GM18909 (cell line): ENCODE data around the gene ABTB2.

ENCODE experiments used
- ATAC-seq: cut with Tn5 transposase; IDR thresholded peaks from one replicate; pipeline ENCODE4 v1.9.1; 2021; ENCODE audit warnings: mild to moderate bottlenecking; ENCODE audit not compliant: unreplicated experiment, poor library complexity

Gene ABTB2

DNA sequence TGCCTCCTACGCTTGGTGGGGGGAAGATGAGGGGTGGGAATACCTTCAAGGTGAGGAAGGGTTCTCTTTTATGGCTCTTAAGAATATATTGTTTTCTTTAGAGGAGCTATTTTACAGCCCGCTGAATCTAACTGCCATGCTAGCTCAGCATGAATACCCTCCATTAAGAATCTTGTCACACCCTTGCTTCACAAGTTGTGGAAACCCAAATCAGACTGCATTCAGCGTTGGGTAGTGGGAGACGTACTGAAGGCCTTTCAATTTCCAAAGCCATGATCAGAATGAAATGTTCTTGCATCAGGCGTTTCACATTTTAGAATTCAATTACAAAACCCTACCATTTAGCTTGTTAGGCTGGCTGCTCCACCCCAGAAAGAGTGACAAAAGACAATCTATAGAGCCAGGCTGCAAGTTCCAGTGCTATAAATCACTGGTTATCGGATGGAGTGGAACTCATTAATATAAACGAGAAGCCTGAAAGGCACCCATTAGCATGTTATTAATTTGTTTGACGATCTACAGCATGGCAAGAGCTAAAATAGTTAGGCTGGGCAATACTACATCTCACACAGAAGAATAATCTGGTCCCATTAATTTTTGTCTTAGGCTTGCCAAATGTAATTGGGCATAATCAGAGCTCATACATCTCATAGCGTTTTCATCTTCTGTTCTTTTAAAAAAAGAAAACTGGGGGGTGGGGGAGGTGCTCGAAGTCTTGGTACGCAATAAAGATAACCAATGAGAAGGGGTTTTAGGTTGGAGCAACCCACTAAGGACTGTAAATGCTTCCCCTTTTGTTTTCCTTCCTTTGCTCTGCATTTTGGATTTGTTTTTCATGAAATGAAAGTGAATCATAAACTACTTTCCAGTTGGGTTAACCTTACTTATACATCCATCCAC lies 57.5 kb downstream of the ABTB2 start:
- no peak for ATAC-seq

DNA sequence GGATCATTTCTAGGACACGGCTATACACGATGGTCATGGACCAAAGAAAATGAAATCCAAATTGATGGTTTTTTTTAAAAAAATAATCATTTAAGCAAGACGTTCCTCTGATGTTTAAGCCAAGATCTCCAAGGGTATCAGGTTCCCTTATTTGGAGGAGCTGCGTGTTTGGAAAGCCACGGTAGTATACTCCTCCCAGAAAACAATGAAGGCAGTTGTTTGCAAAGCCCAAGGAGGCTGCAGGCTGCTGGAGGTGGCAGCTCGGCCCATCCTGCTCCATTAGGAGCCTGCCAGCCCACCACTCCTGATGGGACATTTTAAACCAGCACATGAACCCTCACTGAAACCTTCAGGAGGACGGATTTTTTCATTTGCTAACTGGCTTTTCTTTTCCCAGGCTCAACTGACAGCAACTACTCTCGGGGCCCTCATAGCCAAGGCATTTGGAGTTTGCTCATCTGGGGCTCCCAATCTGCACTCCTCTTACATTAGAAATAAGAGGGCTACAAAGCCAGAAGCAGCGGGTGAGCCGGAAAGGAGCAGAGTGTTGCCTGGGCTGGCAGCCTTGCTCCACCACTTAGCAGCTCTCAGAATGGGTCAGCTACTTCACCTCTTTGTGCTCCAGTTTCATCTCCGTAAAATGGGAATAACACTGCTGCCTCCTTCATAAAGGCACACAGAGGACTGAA lies 58.4 kb downstream of the ABTB2 start:
- no peak for ATAC-seq

DNA sequence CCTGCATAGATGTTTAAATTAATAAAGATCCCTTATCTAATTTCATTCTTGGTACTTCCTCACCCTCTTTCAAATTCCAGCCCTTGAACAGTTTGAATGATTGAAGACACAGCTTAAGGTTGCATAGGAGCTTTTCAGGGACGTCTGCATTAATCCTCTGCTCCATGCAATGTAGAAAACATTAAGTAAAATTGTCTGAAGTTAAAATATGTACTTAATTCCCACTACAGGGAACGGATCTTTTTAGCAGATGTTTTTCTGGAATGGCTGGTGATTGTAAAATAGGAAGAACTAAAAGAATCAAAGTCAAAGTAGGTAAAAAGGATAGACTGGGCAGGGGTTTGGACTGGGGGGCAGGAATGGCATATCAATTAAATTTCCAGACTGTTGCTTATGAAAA lies 58.9 kb downstream of the ABTB2 start:
- no peak for ATAC-seq

DNA sequence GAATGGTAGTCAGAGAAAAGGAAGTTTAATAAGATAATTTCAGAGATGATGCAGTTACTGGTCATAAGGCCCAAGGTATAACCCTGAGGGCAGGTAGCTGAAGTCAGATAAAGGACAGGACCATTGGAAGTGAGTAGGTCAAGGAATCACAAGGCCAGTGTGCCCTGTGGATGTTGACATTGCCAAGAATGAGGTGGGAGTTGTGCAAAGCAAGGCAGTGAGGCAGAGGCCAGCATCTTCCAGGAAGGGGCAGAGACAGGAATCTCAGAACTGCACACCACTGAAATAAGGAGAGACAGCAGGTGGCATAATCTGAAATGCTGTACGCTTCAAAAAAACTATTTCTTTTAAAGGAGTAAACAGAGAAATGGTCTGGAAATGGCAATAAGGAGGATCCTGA lies 61.4 kb downstream of the ABTB2 start:
- ATAC-seq: no peak

DNA sequence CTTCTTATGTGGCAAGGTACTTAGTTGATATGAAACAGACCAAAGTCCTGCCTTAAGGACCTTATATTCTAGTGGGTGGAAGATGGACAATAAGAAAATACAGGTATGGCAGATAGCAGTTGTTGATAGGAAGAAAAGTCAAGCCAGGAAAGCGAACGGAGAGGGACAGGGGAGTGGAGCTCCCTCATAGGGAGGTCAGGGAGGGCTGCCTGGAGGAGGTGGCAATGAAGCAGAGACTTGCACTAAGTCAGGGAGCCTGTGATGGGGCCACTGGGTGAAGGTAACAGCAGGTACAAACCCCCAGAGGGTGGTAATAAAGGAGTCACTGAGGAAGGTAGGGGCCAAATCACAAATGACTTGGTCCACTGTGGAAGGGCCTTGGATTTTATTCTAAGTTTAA lies 65.3 kb downstream of the ABTB2 start:
- ATAC-seq: no peak

DNA sequence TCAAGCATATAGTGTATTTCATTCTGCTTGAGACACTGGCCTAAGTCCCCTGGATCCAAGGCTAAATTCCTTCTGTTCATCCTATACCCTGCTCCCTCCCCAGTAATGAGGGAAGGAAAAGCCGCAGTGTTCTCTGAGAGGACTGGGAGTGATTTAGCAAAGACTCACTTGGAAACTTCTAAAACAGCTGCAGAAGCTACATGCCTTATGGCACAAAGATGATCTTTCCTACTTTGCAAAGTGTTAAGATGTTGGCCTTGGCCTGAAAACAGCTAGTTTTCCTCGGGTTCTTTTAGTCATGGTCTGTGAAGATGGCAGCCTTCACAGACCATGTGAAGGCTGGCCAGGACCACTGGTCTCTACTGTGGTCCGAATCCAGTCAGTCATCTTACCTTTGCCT lies 65.7 kb downstream of the ABTB2 start:
- ATAC-seq: no peak

DNA sequence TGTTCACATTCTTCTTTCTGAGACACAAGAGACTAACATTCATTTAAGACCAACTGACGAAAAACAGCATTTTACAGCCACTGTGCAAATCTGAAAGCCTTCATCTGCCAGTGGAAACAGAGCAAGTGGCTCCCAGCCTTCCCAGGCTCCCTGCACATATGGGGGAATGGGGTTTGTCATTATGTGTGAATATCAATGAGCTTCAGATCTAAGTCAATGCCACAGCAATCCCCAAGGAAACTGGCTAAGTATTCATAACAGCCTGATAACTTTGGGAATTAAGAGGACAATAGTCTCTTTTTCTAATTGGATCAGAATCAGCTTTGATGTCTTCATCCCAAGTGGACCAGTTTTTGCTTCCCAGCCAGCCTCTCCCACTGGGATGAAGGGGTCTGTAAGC lies 66.9 kb downstream of the ABTB2 start:
- ATAC-seq: no peak

DNA sequence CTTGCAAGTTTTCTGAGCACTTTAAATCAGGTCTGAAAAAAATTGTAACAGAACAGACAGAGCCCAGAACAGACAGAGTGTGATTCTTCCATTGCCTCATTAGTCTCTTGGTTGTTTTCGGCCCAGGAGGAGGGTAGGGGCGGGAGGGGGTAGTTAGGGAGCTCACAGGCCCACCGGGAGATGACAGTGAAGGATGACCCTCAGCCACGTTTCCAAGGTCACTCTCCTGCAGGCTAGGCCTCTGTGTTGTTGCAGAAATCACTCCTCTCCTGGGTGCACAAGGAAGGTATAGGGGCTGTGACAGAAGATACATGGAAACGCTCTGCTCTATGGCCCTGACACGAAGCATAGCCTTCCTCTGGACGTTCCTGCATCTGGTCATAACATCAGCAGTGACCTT lies 69.3 kb downstream of the ABTB2 start:
- no peak for ATAC-seq

DNA sequence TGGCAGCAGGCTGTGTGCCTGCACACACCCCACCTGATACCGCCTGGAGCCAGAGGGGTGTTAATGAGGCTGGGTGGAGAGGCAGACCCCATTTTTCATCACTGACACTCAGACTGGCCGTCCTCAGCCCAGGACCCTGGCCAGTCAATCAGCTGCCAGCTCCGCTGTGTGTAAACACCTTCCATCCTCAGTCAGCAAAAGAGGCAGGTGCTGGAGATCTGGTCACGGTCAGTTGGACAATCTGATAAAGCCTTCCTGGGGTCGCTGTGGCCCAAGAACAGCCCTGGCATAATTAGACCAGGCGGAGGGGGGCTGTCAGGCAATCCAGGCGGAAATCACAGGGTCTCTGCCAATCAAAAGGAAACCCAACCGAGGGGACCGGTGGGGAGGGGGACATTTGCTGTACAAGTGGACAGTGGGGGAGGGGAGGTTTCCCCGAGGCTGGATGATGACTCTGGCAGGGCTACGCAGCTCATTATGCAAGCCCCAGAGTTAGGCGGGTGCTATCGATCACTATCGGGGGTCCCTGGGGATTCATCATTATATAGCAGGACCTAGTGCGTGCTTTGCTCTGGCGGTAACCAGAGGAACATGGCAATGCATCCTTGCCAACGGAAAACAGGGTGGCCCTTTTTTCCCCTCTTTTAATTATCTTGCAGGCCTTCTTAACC lies 72.9 kb downstream of the ABTB2 start:
- no peak for ATAC-seq

DNA sequence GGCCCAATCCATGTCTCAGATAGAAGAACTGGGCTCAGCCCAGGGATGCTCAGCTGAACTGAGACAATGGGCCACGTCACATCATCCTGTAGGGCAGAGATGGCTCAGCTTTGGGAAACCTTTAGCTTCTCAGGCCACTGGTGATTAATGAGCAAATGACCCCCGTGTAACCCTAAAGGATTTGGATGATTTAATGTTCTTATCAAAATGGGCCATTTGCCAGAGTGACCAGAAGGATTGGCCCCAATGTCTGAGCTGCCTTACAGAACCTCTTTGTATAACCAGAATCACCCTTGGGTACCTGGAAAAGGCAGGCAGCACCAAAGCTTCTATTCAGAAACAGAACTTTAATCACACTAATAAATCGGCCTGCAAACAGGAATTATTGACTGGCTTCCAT lies 73.7 kb downstream of the ABTB2 start:
- no peak for ATAC-seq

DNA sequence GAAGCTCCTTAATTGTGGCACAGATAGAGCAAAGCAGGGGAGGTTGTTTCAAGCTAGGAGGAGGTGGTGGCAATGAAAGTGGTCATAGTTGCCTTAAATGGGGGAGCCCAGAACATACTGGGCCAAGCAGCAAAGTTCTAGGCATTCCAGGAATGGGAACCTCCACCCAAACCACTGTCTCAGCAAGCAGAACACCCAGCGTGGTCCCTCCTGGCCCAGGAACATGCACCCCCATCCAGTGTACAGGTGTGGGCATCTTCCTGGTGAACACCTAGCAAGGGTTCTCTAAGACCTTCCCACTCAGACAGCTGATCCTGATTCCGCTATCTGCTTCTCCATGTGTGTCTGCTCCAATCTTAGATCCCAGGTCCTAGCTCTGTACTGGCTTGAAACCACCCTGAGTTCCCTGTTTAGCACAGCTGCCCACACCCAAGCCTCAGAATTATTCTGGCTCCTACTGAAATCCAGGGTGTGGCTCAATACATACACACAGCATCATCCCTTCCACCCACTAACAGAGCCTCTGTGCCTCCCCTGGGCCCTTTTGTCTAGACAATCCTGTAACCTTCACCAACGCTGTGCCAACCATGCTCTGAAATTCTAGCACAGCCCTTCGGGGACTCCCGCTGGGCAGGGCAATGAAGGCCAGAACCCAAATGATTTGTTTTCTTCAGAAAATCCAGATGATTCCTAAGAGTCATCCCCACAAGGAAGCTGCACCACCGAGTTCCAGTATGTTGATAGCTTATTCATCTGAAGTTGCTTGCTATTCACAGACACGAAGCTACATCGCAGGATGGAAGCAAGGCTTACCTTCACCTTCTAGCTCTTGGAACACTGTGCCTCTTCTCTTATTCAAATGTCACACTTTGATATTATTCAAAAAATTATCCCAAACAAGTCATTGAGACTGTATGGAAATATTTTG lies 76.6 kb downstream of the ABTB2 start:
- no peak for ATAC-seq

DNA sequence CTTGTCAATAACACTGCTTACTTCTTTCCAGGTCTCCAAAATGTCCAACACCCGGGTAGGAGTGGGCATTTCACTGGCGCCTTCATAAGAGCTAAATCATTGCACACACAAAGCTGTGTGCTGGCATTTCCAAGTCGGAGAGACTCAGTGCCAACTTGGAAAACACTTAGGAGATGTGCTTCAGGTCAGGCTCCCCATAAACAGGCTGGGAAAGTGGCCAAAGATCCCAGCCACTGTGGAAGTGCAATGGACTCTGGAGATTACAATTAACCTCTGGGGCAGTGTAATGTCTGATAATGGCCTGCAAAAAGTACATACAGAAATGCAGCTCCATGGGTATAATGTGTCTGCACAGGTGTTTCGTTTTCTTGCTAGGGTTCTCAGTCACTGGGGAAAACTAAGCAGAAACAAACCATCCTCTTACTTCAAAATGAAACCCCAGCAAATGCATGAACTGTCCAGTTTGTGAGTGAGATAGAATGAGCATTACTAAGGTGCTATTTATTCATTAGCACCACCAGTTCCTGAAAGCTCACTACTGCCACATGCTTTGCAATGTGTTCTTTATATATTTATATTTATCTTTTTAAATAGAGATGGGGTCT lies 79.0 kb downstream of the ABTB2 start:
- ATAC-seq: no peak

DNA sequence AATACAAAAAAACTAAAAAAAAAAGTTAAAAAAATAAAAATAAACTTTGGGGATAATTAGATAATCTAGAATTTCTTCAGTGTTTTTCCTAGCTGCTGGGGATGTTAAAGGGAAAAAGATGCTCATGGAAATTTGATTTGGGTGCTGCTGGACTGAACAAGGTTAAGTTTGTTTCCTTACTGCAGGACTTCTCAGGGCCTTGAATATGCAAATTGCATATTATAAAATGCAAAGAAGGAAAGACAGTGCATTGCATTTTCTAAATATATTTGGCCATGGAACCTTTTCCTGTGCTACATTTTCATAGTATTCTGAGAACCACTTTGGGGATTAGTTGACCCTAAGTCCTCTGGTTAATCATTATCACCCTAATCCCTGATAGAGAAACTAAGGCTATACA lies 79.6 kb downstream of the ABTB2 start:
- ATAC-seq: no peak

DNA sequence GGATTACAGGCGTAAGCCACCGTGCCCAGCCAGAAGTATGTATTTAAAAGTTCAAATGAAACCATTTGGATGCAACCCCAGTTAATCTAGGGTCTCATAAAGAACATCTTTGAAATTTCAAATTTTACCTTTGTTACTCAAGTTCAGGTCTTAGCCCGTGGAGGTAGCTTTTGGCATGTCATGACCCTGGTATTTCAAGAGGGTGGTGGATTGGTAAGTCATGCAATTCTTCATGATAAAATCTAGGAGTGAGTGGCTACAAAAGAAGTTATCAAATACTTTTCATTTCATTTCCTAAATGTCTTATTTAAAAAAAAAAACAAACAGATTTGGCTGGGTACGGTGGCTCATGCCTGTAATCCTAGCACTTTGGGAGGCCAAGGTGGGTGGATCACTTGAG lies 80.6 kb downstream of the ABTB2 start:
- ATAC-seq: no peak

DNA sequence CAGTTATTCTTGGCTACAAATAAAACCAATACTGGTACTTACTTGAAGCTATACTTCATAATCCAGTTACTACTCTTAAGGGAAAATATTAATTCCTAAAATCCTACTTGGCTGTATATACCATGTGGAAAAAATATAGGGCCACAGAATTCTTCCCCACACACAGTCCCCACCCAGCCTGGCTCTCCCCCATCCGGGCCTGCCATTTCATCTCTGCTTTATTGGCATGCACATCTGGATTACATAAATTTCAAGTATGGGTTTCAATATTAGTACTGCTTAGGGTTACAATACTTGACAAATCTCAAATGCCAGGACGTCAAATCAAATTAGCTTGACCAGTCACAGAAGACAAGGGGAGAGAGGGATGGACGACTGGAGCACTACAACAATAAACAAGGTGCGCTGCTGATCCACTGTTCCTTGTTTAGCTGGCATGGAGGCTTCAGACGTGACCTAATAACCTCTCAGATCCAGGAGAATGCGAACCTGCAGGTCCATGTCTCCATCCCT lies 81.4 kb downstream of the ABTB2 start:
- ATAC-seq: no peak

DNA sequence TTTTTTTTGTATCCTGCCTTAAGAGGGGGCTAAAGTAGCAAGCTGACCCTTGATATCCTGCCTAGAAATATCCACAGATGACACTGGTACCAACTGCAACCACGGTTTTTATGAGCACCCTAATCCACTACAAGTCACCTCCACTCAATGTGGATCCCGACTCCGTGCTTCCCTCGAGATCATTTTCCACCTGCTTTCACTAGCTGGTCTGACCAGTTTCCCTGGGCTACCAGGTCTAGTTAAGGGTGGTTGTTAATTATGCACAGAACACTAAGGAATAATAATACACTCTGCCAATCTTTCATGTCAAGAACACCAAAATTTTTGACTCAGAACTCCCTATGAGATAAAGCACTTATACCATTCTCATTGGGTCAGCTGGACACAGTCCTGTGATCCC lies 82.3 kb downstream of the ABTB2 start:
- no peak for ATAC-seq

DNA sequence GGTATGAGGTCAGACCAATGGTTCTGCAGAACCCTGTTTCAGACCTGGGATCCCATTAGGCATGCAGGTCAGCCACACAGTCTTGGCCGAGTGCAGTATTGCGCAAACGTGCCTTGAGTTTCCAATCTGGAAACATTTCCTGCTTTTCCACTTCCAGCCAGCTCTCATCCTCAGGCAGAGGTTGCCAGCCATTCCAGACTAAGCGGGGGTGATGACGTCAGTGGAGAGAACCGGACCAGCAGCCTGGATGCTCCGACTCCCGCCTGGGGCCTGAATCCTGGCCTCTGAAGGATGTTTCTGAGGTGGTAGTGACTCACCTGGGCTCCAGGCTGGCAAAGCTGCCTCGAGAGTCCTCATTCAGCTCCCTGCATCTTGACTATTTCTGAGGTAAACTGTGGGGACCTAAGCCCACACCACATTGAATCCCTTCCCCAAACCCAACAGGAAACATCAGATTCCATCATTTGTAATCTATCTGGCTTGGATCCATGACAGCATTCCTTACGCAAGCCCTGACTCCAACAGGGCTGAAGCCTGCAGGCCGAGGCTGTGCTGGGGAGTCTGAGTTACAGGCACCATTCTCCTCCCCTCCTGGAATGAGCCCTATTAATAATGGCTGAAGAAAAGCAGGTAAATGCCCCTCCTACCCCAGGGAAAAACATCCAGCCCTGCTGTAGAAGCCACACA lies 83.0 kb downstream of the ABTB2 start:
- ATAC-seq: no peak

DNA sequence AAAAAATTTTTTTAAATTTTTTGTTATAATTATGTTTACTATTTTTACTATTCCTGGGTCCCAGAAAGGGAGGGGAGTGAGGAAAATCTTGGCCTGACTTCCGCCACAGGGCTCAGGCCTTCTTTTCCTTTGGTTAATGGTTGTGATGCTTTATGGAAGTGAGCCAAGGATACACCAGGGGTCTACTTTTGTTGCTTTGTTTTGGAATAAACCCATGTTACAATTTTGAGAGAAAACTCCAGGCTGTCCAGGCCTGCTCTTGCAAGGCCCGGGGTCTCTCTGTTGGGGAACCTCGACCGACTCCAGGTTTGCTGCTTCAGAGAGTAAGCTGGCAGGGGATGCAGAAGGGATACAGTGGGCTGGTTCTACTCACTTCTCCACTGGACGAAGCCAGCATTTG lies 84.7 kb downstream of the ABTB2 start:
- no peak for ATAC-seq

DNA sequence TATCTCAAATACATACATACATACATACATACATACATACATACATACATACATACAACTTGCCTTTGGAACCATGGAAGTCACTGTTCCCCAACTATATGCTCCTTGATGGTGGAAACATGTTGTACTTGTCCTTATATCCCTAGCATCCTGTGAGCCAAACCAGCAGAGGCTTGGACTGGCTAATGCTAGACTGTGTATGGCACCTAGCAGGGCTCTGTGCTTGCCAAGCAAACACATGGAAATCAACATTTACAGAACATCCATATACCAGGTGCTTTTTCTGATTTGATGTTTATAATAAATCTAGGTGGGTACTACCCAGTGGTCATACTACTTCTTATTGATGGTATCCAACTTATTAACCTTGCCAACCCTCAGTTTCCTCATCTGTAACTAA lies 86.1 kb downstream of the ABTB2 start:
- no peak for ATAC-seq
